GM12873 (cell line): ENCODE results near the gene SIRPB2.

ENCODE experiments used
- TF ChIP-seq, protein P1 (sequence below): IDR thresholded peaks from 2 replicates; pipeline ENCODE4 v1.5.1; 2012; ENCODE audit warnings: low read depth, mild to moderate bottlenecking, moderate library complexity, low read length, control low read depth; ENCODE audit not compliant: insufficient read depth; ENCODE audit errors: missing control alignments

SIRPB2 gene

DNA sequence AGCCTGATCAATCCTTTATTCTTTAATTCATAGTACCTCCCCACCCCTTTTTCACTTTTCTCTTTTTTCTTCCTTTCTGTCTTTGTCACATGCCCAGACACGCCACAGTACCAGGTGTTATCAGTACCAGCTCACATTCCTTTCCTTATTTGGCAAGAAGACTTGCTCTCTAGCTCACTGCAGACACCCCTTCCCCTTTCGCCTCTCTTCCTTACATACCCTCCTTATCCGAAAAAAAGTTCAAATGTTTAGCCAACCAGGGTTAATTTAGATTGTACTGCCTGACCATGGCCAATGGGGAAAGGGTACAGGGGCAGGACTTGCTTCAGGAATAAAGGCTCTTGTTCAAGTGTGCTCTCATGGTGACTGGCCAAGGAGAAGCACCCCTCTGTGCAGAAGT, 9.3 kb upstream of the SIRPB2 start:
- TF ChIP-seq, protein P1, sequence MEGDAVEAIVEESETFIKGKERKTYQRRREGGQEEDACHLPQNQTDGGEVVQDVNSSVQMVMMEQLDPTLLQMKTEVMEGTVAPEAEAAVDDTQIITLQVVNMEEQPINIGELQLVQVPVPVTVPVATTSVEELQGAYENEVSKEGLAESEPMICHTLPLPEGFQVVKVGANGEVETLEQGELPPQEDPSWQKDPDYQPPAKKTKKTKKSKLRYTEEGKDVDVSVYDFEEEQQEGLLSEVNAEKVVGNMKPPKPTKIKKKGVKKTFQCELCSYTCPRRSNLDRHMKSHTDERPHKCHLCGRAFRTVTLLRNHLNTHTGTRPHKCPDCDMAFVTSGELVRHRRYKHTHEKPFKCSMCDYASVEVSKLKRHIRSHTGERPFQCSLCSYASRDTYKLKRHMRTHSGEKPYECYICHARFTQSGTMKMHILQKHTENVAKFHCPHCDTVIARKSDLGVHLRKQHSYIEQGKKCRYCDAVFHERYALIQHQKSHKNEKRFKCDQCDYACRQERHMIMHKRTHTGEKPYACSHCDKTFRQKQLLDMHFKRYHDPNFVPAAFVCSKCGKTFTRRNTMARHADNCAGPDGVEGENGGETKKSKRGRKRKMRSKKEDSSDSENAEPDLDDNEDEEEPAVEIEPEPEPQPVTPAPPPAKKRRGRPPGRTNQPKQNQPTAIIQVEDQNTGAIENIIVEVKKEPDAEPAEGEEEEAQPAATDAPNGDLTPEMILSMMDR: no peak

DNA sequence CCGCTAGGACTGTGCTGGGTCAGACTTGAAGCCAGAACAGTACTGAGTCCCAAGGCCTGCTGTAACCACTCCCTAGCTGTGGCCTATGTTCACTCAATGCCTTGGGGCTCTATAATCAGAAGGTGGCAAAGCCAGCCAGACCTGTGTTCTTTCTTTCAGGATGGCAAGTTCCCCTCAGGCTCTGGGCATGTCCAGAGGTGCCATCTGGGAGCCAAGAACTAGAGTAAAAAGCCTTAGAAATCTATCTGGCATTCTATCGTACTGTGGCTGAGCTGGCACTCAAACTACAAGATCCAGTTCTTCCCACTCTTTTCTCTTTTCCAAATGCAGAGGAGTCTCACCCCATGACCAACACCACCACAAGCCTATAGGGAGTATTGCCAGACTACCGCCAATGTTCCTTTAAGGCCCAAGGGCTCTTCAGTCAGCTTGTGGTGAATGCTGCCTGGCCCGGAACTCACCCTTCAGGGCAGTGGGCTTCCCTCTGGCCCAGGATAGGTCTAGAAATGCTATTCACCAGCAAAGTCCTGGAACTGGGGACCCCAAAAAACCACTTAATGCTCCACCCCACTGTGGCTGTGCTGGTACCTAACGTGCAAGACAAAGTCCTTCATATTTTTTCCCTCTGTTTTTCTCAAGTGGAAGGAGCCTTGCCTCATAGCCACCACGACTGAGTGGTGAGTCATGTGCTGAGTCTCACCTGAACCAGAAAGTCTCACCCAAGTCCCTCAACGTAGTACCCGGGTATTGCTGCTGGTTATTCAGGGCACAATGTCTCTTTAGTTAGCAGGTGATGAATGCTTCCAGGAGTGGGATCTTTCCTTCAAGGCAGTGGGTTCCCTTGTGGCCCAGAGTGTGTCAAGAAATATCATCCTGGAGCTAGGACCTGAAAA, 8.6 kb upstream of the SIRPB2 start:
- TF ChIP-seq, protein P1: no peak

DNA sequence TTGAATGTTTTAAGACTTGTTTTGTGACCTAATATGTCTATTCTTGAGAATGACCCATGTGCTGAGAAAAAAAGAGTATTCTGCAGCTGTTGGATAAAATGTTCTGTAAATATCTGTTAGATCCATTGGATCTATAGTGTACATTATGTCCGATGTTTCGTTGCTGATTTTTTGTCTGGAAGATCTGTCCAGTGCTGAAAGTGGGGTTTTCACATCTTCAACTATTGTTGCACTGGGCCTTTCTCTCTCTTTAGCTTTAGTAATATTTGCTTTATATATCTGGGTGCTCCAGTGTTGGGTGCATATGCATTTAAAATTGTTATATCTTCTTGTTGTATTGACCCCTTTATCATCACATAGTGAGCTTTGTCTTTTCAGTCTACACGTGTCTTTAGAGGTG, 5.7 kb upstream of the SIRPB2 start:
- TF ChIP-seq, protein P1: no peak

DNA sequence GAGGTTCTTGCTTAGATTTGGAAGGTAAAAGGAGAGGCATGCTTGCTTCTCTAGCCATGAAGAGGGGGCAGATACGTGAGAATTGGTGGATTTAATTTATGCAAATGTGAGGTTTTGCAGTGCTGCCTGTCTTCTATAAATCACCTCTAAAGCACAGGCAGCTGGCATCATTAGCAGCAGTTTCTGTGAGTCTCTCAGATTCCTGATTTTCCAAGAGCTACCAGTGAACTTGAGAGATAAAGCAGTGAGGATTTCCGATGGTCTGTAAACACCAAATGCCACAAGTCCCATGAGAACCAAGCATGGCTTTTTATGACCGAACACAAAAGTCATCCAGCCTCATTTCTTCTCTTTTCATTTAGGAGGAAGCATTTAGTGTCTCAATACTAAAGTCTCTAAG, 3.2 kb upstream of the SIRPB2 start:
- TF ChIP-seq, protein P1: no peak

DNA sequence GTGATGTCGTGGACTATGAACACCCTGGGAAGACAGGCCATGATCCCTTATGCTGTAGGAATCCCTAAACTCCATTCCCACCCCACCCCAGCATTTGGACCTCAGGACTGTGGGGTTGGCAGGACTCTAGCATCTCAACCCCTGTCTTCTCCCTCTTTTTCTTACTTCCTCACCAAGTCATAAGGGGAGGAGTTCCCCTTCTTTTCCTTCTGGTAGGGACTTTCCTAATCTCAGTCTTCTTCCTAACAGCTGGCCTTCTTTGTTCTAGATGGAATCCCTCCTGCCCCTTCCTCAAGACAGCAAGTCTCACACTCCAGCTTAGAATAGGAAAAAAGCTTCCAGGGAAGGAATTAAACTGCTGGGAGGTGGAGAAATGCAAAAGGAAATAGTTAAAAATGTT, 2.3 kb upstream of the SIRPB2 start:
- TF ChIP-seq, protein P1: no peak

DNA sequence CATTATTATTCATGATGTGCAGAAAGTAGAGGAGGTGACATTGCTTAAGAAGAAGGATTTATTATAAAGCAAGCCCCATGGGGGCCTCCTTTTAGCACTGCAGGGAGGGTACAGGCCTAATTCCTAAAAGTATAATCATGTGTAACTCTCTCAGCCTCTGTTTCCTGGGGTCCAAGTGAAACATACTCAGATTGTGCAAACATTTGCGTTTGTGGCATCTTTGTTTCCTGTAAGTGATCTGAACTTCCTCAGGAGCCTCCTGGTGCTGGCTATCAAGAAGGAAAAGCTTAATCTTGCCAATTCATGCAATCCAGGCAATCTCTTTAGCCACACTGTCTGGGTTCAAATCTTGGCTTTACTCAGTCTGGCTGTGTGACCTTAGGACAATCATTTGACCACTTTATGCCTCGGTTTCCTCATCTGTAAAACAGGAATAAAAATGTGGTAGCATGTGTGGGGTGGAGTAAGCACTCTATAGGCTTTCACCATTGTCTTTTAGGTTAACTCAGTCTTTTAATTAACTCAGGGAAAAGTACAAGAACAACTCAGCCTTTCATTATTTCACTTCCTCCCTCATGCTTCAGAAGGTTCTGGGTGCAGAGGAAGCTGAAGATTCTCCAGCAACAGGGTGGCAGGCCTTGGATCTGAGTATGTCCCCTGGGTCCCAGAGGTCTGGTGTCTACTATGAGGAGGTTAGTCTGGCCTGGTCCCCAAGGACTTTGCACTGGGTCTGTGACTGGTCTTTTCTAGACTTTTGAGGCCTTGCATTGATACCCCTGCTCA, 831 bp upstream of the SIRPB2 start:
- TF ChIP-seq, protein P1: no peak

DNA sequence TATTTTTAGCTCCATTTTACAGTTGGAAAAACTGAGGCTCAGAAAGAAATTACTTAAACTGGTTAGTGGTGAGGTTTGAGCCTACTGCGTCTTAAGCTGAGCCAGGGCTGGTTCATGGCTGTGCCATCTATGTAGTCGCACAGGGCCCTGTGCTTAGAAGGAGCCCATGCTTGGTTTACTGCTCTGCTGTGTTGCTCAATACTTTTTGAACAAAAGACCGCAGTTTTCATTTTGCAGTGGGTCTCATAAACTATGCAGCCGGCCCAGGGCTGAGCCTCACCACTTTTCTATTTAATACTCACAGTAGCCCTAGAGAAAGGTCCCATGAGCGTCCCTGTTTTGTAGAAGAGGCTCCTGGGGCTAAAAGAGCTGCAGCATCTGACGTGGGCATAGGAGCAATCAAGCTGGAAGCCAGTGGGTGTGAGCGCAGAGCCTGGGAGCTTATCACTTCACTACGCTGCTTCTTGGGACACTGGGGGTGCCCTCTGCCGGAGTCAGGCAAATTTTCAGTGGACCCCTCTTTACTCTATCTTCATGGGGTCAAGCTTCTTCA, 501 bp downstream of the SIRPB2 start:
- TF ChIP-seq, protein P1: no peak
